Prostate gland (tissue), 2 donors: ENCODE data around the gene PLEKHJ1.

Experiments
- CTCF ChIP-seq, 4 experiments: fragments of 200-600 bp in 2 of 4; fragments of 450-650 bp in 2 of 4; sonication (generic) in 2 of 4; IDR thresholded peaks; 1 replicate in 3 of 4; 2 replicates in 1 of 4; pipeline ENCODE4 v1.5.1; 2016 to 2019; ENCODE audit warnings: antibody characterized with exemption in 4 of 4, mild to moderate bottlenecking in 2 of 4, moderate library complexity in 2 of 4
- POLR2A ChIP-seq: fragments of 450-650 bp; IDR thresholded peaks from one replicate; pipeline ENCODE4 v1.6.1; 2016; ENCODE audit warnings: antibody characterized with exemption, mild to moderate bottlenecking
- POLR2AphosphoS5 ChIP-seq: sonication (generic); formaldehyde crosslinking; IDR thresholded peaks from one replicate; pipeline ENCODE4 v1.6.1; 2017; ENCODE audit warnings: antibody characterized with exemption

- no peak for TF ChIP-seq CTCF (IDR thresholded peaks at IDR 0.05)
- no peak for TF ChIP-seq POLR2A
- no peak for TF ChIP-seq POLR2AphosphoS5
Observed at GRCh38 chr19:2189880-2190279, 46.2 kb downstream of the PLEKHJ1 start.
